HK-2 (cell line): Measurements from ENCODE around the gene GPRC5A.
A peak's percentile ranks its signal among the peaks of the same experiment; 100 is the strongest.

Experiments used
- DNase-seq: peaks from one replicate; pipeline ENCODE4 v3.0.0-alpha.2; 2018; ENCODE audit not compliant: unreplicated experiment

The GPRC5A gene

GRCh38 chr12:12885096-12885792, 6.1 kb upstream of the GPRC5A start:
- no peak for DNase-seq

- no peak for DNase-seq
These were observed 3.9 kb upstream of the GPRC5A start for GRCh38 chr12:12887471-12887870.

- no peak for DNase-seq
These were observed 1.7 kb upstream of the GPRC5A start for GRCh38 chr12:12889701-12890100.

GRCh38 chr12:12890543-12891079, 751 bp upstream of the GPRC5A start:
- DNase-seq, result peak; percentile 75

- no peak for DNase-seq
These were observed 556 bp downstream of the GPRC5A start for GRCh38 chr12:12891881-12892355.

GRCh38 chr12:12892681-12893141, 1.3 kb downstream of the GPRC5A start:
- no peak for DNase-seq

GRCh38 chr12:12893438-12893837, 2.1 kb downstream of the GPRC5A start:
- no peak for DNase-seq

- DNase-seq, result no peak
These were observed 4.9 kb downstream of the GPRC5A start for GRCh38 chr12:12896260-12896659.

- DNase-seq, result no peak
These were observed 5.9 kb downstream of the GPRC5A start for GRCh38 chr12:12897302-12897701.

- no peak for DNase-seq
These were observed 6.9 kb downstream of the GPRC5A start for GRCh38 chr12:12898136-12898717.

- no peak for DNase-seq
These were observed 7.6 kb downstream of the GPRC5A start for GRCh38 chr12:12898911-12899511.

GRCh38 chr12:12899530-12900380, 8.4 kb downstream of the GPRC5A start:
- peak; percentile 66 for DNase-seq

GRCh38 chr12:12900786-12901157, 9.4 kb downstream of the GPRC5A start:
- no peak for DNase-seq

GRCh38 chr12:12901158-12901791, 9.9 kb downstream of the GPRC5A start:
- peak; percentile 73 for DNase-seq

- DNase-seq, result no peak
These were observed 10.7 kb downstream of the GPRC5A start for GRCh38 chr12:12902036-12902435.

- DNase-seq, result no peak
These were observed 12.6 kb downstream of the GPRC5A start for GRCh38 chr12:12903642-12904609.

- DNase-seq, result no peak
These were observed 16.2 kb downstream of the GPRC5A start for GRCh38 chr12:12907552-12907951.

- DNase-seq, result no peak
These were observed 16.9 kb downstream of the GPRC5A start for GRCh38 chr12:12908252-12908651.

GRCh38 chr12:12908711-12909110, 17.3 kb downstream of the GPRC5A start:
- no peak for DNase-seq
